Stimulated activated CD8-positive, alpha-beta memory T cell treated with anti-CD3 and anti-CD28 coated beads, Interleukin-12 subunit alpha, Interleukin-12 subunit beta, amount 100 ng/mL, for 4 hours (primary cell): ENCODE measurements around the gene ZNRF2.
"Not testable (repeated sequence)": the region's sequence is repeated elsewhere in the genome, so short reads cannot be mapped to it uniquely, and the experiment has no call there.

Experiments
- DNase-seq: peaks from one replicate; pipeline ENCODE4 v3.0.0-alpha.2; 2020; ENCODE audit warnings: low read depth

ZNRF2 gene

GRCh38 chr7:30363778-30364563 lies 79.6 kb downstream of the ZNRF2 start:
- no peak for DNase-seq

GRCh38 chr7:30364773-30365172 lies 80.4 kb downstream of the ZNRF2 start:
- DNase-seq, result no peak

GRCh38 chr7:30365621-30366020 lies 81.2 kb downstream of the ZNRF2 start:
- no peak for DNase-seq

GRCh38 chr7:30366606-30367005 lies 82.2 kb downstream of the ZNRF2 start:
- DNase-seq, result no peak

GRCh38 chr7:30367561-30367960 lies 83.2 kb downstream of the ZNRF2 start:
- no peak for DNase-seq

GRCh38 chr7:30369879-30370278 lies 85.5 kb downstream of the ZNRF2 start:
- DNase-seq, result no peak

- DNase-seq, result no peak
These were observed 86.9 kb downstream of the ZNRF2 start for GRCh38 chr7:30371321-30371720.

- no peak for DNase-seq
These were observed 93.9 kb downstream of the ZNRF2 start for GRCh38 chr7:30378275-30378674.

- DNase-seq, result no peak
These were observed 94.7 kb downstream of the ZNRF2 start for GRCh38 chr7:30379131-30379530.

GRCh38 chr7:30379741-30380140 lies 95.3 kb downstream of the ZNRF2 start:
- DNase-seq, result no peak

- DNase-seq, result no peak
These were observed 95.9 kb downstream of the ZNRF2 start for GRCh38 chr7:30380294-30380693.

- not testable (repeated sequence) for DNase-seq
These were observed 96.4 kb downstream of the ZNRF2 start for GRCh38 chr7:30380824-30381223.

- no peak for DNase-seq
These were observed 98.2 kb downstream of the ZNRF2 start for GRCh38 chr7:30382607-30383006.

GRCh38 chr7:30389791-30390190 lies 105.4 kb downstream of the ZNRF2 start:
- no peak for DNase-seq

- DNase-seq, result no peak
These were observed 106.6 kb downstream of the ZNRF2 start for GRCh38 chr7:30390736-30391636.

GRCh38 chr7:30391806-30392205 lies 107.4 kb downstream of the ZNRF2 start:
- DNase-seq, result no peak

- DNase-seq, result no peak
These were observed 111.3 kb downstream of the ZNRF2 start for GRCh38 chr7:30395676-30396075.

GRCh38 chr7:30396389-30396788 lies 112.0 kb downstream of the ZNRF2 start:
- DNase-seq, result no peak

GRCh38 chr7:30403477-30403876 lies 119.1 kb downstream of the ZNRF2 start:
- DNase-seq, result no peak

- no peak for DNase-seq
These were observed 120.8 kb downstream of the ZNRF2 start for GRCh38 chr7:30405179-30405578.

- DNase-seq, result no peak
These were observed 122.4 kb downstream of the ZNRF2 start for GRCh38 chr7:30406664-30407425.

- no peak for DNase-seq
These were observed 126.8 kb downstream of the ZNRF2 start for GRCh38 chr7:30411173-30411572.
